Left renal cortex interstitium (tissue), 4 donors: ENCODE data around the gene TMC3. TPM values are rescaled to one million over a fixed set of nuclear protein-coding genes. Genes with fewer than 3 reads are reported as not detected.

Experiments used
- DNase-seq, 4 donors: peaks; one replicate each; pipeline ENCODE4 v3.0.0-alpha.2; 2013; ENCODE audit warnings: low read depth in 4 of 4, low spot score in 2 of 4, missing footprints in 1 of 4
- polyA plus RNA-seq, 4 donors: library from polyadenylated mRNA; unstranded; fragments of 120-200 nt; gene quantifications; one replicate each; pipeline ENCODE4 v1.2.1, GENCODE V29; 2013; ENCODE audit not compliant: insufficient read length in 4 of 4

Gene TMC3
- polyA plus RNA-seq, 4 donors: 0.08 to 0.43 (median 0.21) TPM

DNA sequence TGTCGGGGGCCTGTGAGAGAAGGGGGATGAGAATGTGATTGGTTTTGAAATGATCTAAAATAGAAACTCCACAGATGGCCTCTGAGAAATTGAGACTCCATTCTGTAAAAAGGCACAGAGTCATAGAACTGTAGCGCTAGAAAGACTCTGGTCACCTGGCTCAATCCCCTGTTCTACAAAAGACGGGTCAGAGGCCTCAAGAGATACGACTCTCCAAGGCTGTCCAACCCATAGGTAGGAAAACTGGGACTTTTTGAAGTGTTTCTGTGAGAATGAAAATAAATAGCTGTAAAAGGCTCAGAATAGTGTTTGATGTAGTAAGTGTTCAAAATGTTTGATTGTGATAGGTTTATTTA is 11.7 kb upstream of the TMC3 start:
- DNase-seq: no peak

DNA sequence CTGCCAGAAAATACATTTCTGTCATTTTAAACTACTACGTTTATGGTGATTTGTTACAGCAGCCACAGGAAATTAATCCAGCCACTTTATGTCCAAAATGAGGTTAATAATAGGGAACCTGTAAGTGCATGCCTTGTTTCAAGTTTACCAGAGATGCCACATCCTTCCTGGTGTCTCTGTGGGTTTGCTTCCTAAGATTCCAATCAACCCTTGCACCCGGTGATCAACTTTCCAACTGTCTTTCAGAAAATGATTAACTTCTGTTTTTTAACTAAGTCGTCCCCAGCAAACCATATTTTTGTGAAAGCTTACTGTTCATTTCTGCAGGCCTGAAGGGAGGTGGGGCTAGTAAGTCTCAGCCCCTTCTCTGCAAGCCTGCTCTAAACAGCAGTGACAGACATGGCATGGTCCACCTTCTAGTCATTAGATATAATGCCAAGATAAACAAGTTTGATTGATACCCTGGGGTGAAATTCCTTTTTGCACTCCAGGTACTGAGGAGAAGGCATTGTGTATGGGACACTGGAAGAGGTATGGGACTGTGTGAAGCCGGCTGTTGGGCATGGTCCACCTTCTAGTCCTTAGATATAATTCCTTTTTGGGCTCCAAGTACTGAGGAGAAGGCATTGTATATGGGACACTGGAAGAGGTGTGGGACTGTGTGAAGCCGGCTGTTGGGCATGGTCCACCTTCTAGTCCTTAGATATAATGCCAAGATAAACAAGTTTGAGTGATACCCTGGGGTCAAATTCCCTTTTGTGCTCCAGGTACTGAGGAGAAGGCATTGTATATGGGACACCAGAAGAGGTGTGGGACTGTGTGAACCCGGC is 11.1 kb upstream of the TMC3 start:
- no peak for DNase-seq

DNA sequence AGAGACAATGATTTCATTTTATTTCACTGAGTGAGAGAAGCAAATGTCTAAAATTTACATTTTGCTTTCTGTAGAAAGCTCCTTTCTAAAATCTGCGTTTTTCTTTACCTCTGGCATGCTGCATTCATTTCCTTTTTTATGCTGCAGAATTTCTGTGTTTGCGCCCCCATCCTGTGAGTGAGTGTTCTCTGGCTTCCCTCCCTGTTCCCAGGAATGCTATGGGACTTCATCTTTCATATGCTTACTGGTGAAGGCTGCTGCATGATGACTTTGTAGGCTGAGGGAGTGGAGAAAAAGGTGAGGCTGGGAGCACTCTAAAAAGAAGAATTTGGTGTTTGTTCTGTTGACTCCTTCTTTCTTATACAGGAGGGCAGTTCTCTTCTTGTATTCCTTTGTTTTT is 7.7 kb upstream of the TMC3 start:
- DNase-seq: no peak

DNA sequence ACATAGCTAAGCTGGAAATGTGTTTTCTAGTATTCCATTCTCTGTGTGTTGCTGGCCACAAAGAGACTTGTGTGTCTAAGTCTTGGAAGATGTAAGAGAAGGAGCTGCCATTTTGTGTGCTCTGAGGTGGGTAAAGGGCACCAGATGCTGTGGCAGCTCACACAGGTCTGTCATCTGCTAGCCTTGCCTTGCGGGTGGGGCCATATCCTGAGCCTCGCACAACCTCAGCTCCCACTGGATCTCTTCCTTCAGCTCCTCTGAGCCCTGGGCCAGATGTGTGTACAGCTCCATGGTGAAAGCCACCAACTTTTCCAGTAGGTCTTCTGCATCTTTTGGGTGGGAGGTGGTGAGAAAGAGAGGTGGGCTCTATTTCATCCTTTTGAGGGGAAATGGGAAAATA is 6.7 kb upstream of the TMC3 start:
- no peak for DNase-seq

DNA sequence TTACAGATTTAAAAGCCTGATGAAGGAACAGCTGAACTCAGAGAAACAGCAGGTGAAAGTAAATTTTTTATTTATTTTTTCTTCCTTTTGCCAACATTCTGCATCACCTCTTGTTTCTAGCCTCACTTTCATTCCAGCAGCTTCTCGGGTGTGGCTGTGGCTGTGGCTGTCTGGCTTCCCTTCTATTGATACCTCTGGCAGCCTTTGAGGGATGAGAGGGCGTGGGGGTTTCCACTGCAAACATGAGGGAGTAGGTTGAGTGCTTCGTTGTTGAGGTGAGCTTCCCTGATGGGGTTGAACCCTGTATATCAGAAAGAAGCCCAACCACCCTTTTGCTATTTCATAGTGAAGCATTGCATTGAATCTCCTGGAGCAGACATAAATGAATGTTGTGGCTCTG is 6.2 kb upstream of the TMC3 start:
- no peak for DNase-seq

DNA sequence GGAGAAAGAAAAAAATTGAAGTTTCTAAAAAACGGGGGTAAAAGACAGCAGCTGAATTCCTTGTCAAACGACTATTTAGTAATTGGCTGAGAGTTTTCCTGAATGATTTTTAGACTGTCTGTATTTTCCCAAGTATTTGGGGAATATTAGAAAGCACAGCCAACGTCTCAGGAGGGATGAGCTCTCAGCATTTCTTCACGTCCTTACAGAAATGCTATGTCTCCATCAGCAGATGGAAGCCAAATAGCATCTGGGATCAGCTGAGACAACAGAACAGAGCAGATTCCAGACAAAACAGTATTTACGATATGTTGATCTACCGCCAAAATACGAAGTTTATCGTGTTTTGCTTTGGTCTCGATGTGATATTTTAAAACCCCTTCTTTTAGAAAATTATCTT is 5.3 kb upstream of the TMC3 start:
- no peak for DNase-seq

DNA sequence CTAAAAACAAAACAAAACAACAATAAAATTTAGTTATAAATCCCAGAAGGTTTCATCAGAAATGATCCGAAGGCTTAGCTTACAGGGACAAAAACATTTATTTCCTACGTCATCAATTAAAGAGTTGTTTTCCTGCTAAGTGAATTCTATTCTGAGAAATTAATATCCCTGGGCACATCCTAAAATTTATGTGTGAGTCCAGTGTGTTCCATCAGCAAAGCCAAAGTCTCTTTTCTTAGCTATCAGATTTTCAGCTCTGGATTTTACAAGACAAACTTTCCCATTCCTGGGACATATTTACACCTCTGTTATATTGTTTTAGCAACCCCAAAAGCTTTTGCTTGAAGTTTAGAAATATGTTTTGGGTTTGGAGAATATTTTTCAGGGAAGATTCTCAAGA is 4.4 kb upstream of the TMC3 start:
- DNase-seq: no peak

DNA sequence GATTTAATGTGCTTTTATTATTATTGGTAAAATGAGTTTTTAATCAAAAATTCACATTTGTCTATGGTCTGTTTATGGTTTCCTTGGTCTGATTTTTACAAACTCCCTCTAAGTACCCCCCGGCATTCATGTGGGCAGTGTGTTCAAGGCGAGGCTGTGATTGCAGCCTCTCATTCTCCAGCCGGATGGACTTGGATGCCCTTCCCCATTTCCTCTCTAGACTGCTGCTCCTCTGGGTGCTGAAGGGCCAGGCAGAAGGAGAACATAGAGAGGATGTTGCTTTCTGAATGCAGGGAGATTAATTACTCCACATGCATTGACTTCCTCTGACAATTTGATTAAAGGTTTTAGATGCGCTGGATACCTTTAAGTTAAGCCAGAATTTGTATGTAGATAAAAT is 3.9 kb upstream of the TMC3 start:
- DNase-seq: no peak

DNA sequence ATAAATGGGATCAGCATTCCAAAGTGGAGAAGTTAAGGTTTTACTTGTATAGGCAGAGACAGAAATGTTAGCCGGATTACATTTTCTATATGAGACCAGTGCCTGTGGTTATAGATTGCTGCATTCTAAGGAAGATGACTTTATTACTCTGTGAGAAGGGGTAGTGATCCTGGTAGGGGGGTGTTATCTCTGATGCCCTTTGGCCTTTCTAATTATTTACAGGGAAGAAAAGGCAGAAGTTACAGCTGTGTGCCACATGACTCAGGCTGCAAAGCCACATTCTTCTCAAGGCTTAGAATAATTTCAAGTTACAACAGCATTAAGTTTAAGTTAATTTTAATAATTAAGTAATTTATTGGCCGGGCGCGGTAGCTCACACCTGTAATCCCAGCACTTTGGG is 2.2 kb upstream of the TMC3 start:
- no peak for DNase-seq

DNA sequence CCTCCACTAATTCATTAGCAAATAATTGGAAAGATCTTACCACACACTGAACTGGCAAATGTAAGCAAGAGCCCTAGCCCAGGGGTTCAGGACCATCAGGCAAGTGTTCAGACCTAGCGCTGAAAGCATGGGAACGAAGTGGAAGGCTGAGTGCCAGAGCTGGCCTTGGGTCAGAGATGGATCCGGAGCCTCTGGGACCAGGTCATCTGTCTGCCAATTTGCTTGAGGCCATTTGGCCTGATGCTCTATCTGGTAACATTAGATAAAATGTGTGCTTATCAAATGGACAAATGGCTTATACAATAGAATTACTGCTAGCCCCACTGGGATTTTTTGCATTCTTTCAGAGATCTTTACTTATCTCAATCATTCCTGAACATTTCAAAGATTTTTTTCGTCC is 1.4 kb upstream of the TMC3 start:
- DNase-seq: no peak

DNA sequence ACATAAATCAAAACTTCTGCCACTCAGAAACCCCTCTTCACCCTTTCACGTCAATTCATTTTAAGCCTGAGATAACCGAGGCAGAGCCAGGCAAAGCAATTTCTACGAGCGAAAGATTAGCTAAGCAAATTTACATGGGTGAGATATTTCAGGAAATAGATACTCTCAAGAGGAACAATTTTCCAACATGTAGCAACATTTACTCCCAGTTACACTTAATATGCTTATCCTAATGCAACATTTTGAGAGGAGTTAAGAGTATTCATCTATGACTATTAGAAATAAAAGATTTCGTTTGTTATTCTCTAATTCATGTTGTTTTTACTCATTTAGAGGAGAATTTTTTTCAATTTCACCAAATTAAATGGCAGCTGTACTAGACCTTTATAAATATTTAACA is 837 bp downstream of the TMC3 start:
- no peak for DNase-seq

DNA sequence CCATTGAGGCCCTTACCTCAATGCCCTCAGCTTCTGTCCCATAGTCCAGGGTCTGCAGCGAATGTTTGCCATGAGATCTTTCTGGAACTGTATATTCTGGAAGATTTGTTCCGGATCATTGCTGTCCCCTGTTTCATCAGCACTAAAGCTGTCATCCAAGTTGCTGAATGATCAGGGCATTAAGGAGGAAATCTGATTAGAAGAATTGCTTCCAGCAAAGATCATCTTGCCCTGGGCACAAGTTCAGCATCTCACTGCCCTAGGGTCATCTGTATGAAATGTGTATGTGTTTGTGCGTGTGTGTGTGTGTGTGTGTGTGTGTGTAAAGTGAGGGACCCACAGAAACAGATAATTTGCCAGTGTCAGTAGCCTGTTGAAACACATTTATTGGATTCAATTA is 1.4 kb downstream of the TMC3 start:
- no peak for DNase-seq

DNA sequence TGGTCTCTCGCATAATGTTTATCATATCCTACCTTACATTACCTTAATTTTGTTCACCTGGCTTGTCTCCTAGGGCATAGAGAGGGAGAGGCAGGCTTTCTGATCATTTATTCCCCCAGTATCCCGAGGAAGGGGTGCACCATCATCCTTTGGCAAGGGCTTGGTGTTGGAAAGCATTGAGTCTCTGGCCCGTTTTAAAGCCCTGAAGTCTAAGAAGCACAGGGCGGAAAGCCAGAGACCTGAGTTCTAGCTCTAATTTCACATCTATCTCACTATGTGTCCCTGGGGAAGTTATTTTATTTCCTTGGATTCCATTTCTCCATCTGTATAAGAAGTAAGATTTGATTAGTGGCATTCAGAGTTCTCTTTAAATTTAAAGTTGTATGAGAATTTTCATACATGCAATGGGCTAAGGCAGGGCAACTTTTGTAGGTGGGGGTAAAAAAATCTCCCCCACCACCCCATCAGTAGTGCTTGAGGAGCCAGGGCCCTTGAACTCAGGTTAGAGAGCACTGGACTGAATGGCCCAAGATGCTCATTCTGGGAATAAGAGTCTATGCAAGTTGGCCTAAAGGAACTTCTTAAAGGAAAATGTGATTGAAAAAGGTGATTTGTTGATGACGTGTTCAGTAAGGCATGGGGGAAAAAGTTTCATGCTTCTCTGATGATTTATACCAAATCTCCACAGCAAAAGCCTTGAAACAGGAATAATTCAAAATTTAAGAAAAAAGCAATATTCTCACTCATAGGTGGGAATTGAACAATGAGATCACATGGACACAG is 10.1 kb downstream of the TMC3 start:
- DNase-seq: no peak

DNA sequence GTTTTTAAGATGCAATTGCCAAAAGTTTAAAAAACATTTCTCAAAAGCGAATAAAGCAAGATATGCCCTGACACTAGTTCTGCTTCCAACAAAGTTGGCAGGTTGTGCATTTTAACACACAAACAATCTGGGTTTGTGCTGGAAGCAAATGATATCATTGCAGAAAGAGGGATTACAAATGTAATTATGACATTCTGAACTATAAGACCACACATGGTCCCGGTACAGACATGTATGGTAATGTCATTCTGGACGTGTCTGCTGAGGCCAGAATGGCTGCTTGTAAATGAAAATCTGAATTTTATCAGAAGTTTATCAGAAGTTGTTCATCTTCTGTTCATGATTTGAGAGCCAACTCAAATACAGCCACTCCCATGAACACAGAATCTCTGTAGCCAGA is 10.7 kb downstream of the TMC3 start:
- DNase-seq: no peak

DNA sequence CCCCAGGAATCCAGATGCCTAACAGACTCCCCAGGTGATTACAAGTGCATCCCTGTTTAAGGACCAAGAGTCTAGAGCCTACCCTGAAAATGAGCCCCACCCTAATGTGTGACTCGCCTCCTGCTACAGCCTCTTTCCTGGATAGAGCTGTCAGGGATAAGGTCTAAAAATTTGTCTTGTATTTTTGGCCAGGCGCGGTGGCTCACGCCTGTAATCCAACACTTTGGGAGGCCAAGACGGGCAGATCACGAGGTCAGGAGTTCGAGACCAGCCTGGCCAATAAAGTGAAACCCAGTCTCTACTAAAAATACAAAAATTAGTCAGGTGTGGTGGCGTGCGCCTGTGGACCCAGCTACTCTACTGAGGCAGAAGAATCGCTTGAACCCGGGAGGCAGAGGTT is 11.2 kb downstream of the TMC3 start:
- DNase-seq: no peak

DNA sequence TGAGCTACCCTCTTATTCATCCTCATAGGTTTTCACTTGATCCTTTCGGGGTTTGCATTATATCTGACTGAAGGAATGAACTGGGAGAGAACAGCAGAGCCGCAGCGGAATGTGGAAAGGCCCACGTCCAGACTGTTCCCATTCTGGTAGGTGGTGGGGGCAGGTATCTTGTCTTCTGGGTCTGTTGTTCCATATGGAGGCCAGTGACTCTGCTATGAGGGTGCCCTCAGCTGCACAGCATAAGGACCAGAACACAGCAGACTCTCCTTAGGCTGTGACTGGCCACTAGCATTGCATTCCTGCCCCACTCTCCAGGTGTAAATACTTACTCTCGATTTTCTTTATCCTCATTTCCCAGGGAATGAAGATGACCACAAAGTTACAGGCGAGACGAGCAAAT is 12.1 kb downstream of the TMC3 start:
- DNase-seq: no peak

DNA sequence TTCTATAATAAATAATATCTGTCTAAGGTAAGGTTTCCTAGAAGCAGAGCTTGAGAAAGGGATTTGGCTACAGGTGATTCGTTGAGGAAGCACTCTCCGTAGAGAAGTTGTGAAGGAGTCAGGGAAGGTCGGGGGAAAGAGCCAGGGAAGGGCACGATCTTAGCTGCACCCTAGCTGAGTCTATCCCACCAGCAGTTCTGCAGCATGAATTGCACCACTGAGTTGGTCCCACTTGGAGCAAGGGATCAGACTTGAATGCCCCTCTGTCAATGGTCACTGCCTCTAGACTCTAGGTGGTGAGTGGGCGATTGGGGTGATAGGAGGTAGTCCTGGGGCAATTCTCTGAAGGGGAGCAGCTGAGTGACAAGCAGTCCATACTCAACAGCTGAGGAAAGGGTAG is 13.5 kb downstream of the TMC3 start:
- no peak for DNase-seq

DNA sequence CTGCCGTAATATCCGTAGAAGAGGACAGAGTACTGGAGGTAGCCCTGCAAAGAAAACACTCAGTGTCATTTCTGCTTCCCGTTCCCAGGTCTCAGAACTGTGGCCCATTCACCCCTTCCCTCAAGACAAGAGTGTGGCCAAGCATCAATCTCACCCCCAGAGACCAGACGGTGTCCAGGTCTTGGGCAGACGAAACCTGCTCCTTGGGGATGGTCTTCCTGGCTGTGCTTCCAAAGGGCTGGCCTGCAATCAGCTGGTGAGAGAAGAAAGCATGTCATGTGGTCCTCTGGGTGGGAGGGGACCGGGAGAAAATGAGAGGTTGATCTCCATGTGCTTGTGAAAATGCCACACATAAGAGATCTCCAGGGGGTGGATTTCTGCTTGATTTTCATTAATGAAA is 15.8 kb downstream of the TMC3 start:
- no peak for DNase-seq

DNA sequence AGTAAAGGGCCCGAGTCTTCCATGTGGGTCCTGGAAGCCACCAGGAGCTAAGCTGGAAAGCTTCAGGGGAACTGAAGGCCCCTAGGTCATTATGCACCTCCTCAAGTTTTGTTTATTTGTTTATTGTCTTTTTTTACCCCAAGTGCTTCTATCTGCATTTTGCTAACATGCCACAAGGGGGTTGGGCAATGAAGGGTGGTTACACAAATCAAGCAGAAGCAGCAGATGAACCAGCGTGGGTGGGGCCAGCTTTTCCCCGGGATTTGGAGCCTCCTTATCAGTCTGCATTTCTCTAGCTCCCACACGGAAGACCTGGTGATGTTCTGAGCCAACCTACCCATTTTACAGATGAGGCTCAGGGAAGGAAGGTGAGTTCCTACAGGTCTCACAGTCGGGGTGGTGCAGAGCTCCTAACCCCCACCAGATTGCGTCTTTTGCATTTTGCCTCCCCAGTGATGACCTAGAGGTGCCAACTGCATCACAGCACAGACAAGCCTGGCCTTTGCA is 16.8 kb downstream of the TMC3 start:
- no peak for DNase-seq

DNA sequence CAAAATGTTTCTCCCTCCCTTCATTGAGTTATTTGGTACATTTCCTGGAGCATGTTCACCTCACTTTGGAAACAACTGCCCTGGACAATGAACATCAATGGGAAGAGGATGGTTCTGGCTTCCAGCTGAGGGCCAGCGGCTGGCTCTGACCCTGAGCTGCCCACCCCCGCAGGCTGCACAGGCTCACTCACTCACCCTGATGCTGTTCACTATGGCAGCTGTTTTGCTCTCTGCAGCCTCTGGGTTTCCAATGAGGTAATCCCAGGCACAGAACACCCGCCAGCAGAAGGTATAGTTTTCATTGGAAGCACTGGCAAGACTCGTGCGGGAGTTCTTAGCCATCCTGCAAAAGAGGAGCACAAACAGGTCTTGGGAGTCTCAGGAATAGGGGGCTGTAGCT is 17.8 kb downstream of the TMC3 start:
- no peak for DNase-seq

DNA sequence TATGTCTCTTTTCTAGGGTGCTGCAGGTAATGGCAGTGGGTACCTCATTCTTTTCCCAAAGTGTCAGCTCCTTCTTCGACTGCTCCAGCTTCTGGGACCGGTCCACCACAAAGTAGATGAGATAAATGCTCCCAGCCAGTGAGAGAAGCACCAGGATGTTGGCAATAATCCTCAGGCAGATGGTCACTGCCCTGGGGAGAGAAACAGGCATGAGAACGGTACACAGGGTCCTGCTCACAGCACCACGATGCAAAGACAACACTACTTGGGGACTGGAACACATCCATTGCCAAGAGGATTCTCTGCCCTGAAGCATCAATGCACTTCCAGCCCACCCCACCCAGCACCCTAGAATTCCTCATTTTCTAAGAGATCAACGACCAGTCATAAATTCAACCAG is 22.4 kb downstream of the TMC3 start:
- DNase-seq: no peak

DNA sequence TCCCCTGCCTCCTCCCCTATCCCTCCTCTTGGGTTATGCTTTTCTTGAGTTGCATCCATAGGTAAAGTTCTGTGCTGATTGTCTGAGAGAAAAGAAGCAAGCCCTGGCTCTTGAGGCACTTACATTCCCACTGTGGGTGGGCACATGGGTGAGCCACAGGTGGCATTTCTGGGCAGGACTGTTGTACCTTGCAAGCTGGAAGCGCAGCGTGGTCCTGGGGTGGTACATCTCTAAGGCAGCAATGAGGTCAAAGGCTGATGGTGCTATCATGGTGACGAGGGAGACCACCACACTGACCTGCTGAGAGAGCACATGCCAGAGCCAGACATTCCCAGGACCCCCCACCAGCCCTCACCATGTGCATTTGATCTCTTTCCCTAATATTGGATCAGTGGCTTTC is 24.7 kb downstream of the TMC3 start:
- DNase-seq: no peak
